Activated CD8-positive, alpha-beta T cell treated with anti-CD3 and anti-CD28 coated beads, Interleukin-2, amount 10 ng/mL, durations not matched to agents 7 days and 5 days (primary cell): ENCODE results near the gene FXYD3. TPM values are rescaled to one million over a fixed set of nuclear protein-coding genes. Genes with fewer than 3 reads are reported as not detected.

Experiments used
- ATAC-seq: fragments of 150-1000 bp; cut with Tn5 transposase; one replicate; pipeline ENCODE4 v1.10.0; 2021; ENCODE audit warnings: moderate library complexity
- CTCF ChIA-PET: fragments of 350-600 bp; sonication (Branson Sonifier 250); formaldehyde crosslinking; loops from one replicate; lab custom pipeline; 2021; ENCODE audit warnings: antibody characterized with exemption; lab: Charles Lee
- POLR2A ChIA-PET: fragments of 350-600 bp; sonication (Branson Sonifier 250); formaldehyde crosslinking; loops from one replicate; lab custom pipeline; 2021; ENCODE audit warnings: antibody characterized with exemption; lab: Charles Lee
- DNase-seq: peaks from one replicate; pipeline ENCODE4 v3.0.0-alpha.2; 2020
- H3K27ac Mint-ChIP-seq: one replicate; pipeline ENCODE4 v1.8.0; 2021; ENCODE audit warnings: mild to moderate bottlenecking, mixed read lengths
- H3K27me3 Mint-ChIP-seq: one replicate; pipeline ENCODE4 v1.8.0; 2021; ENCODE audit warnings: low read depth, mixed read lengths
- H3K36me3 Mint-ChIP-seq: one replicate; pipeline ENCODE4 v1.8.0; 2021; ENCODE audit warnings: low read depth, mixed read lengths
- H3K4me1 Mint-ChIP-seq: one replicate; pipeline ENCODE4 v1.8.0; 2021; ENCODE audit warnings: low read depth, mixed read lengths
- H3K4me3 Mint-ChIP-seq: one replicate; pipeline ENCODE4 v1.8.0; 2021; ENCODE audit warnings: mild to moderate bottlenecking, mixed read lengths
- H3K9me3 Mint-ChIP-seq: one replicate; pipeline ENCODE4 v1.8.0; 2022; ENCODE audit warnings: mixed read lengths; ENCODE audit not compliant: insufficient read depth
- total RNA-seq, 2 experiments: library from RNA; stranded (reverse); gene quantifications; one replicate each; pipeline ENCODE4 v1.2.3, GENCODE V29; 2021

FXYD3 gene
- total RNA-seq, 2 experiments from 2014 or later, result not detected

GRCh38 chr19:35088131-35088913, 27.3 kb upstream of the FXYD3 start:
- no peak for DNase-seq
- ATAC-seq, result no peak
- POLR2A ChIA-PET, result no interaction called here
- Mint-ChIP-seq H3K9me3 (no peaks in the 10 kb centered on the region), H3K4me3 (no peak overlapping the region), H3K4me1 (peaks cover 12% of the 10 kb centered on the region), H3K27ac (no peak overlapping the region), H3K36me3 (no peaks in the 10 kb centered on the region), H3K27me3 (no peaks in the 10 kb centered on the region)
- CTCF ChIA-PET, result interaction anchor here (3.4 kb wide), 1 partner anchor 21 kb away, joined by 14 read pairs; no protein-coding TSS in a partner anchor

- POLR2A ChIA-PET, result no interaction called here
- DNase-seq (no peak), ATAC-seq (no peak)
- H3K4me3 Mint-ChIP-seq, result no peak overlapping the region
- H3K9me3 Mint-ChIP-seq, result no peaks in the 10 kb centered on the region
- H3K4me1 Mint-ChIP-seq, result peaks cover 12% of the 10 kb centered on the region
- no peak overlapping the region for H3K27ac Mint-ChIP-seq
- H3K27me3 Mint-ChIP-seq, result no peaks in the 10 kb centered on the region
- CTCF ChIA-PET, result interaction anchor here (0.8 to 1.5 kb wide), 5 partner anchors 20 to 47 kb away, joined by 3 read pairs; no protein-coding TSS in a partner anchor
- no peaks in the 10 kb centered on the region for H3K36me3 Mint-ChIP-seq
These were observed 26.1 kb upstream of the FXYD3 start for GRCh38 chr19:35089554-35089953.

DNA sequence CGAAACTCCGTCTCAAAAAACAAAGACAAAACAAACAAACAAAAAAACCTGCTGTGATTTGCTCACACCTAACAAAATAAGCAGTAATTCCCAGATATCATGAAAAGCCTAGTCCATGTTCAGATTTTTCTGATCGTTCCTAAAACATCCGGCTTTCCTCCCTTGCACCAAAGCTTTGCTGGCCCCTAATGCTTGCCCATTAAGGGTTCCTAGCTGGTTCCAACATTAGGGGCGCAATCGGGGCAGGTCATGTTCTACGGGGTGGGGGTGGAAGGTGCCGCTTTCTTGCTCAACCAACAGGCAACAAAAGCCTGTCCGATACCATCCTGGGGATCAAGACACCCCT, 25.5 kb upstream of the FXYD3 start:
- Mint-ChIP-seq H3K9me3 (no peaks in the 10 kb centered on the region), H3K4me3 (no peak overlapping the region), H3K4me1 (peaks cover 12% of the 10 kb centered on the region), H3K27ac (no peak overlapping the region), H3K27me3 (no peaks in the 10 kb centered on the region), H3K36me3 (no peaks in the 10 kb centered on the region)
- no peak for ATAC-seq
- ChIA-PET CTCF (interaction anchor here (0.8 to 1.7 kb wide), 6 partner anchors 20 to 47 kb away, joined by 3 to 6 read pairs (median 3); no protein-coding TSS in a partner anchor), POLR2A (no interaction called here)
- DNase-seq, result no peak

GRCh38 chr19:35090506-35091214, 25.0 kb upstream of the FXYD3 start:
- POLR2A ChIA-PET, result no interaction called here
- ATAC-seq (peak; percentile 74), DNase-seq (peak; percentile 52)

GRCh38 chr19:35093430-35093829, 22.2 kb upstream of the FXYD3 start:
- no peak overlapping the region for H3K27ac Mint-ChIP-seq
- ChIA-PET POLR2A (no interaction called here), CTCF (interaction anchor here (1.4 to 2.2 kb wide), 3 partner anchors 21 to 49 kb away, joined by 3 to 9 read pairs (median 5); no protein-coding TSS in a partner anchor)
- no peaks in the 10 kb centered on the region for H3K27me3 Mint-ChIP-seq
- DNase-seq, result no peak
- peaks cover 4% of the 10 kb centered on the region for H3K4me1 Mint-ChIP-seq
- H3K9me3 Mint-ChIP-seq, result no peaks in the 10 kb centered on the region
- no peaks in the 10 kb centered on the region for H3K36me3 Mint-ChIP-seq
- ATAC-seq, result no peak
- H3K4me3 Mint-ChIP-seq, result no peak overlapping the region

More at GRCh38 chr19:35090506-35091214, 25.0 kb upstream of the FXYD3 start:
- Mint-ChIP-seq H3K4me1 (peaks cover 10% of the 10 kb centered on the region), H3K36me3 (no peaks in the 10 kb centered on the region), H3K4me3 (no peak overlapping the region), H3K27ac (no peak overlapping the region), H3K27me3 (no peaks in the 10 kb centered on the region), H3K9me3 (no peaks in the 10 kb centered on the region)
- CTCF ChIA-PET, result interaction anchor here (0.9 to 1.7 kb wide), 7 partner anchors 21 to 46 kb away, joined by 3 to 6 read pairs (median 3); no protein-coding TSS in a partner anchor

DNA sequence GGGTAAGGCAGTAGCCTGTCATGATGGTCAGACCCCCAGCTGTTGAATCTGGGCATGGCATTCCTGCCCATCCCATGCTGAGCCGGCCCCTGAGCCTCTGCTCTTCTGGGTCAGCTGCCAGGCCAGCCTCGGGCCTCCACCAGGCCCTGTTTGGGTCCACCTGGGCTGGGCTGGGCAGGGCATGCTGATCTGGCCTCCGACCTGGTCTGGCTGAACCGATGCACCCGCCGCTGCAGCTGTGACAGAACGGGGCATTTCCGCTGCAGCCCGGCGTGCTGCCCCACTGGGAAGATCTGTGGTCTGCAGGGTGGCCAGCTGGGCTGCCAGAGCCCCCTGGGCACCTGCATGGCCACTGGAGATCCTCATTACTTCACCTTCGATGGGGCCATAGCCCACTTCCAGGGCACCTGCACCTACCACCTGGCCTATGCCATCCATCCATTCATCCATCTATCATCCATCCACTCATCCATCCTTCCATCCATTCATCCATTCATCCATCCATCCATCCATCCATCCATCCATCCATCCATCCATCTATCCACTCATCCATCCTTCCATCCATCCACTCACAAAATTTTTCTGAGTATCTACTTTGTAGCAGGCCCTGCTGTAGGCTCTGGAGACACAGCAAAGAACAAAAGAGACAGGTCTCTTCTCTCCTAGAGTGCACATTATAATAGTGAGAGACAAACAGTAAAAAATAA, 21.5 kb upstream of the FXYD3 start:
- DNase-seq (no peak), ATAC-seq (no peak)
- no peak overlapping the region for H3K4me3 Mint-ChIP-seq
- no peaks in the 10 kb centered on the region for H3K36me3 Mint-ChIP-seq
- no peaks in the 10 kb centered on the region for H3K27me3 Mint-ChIP-seq
- ChIA-PET POLR2A (no interaction called here), CTCF (interaction anchor here (1.6 to 2.2 kb wide), 2 partner anchors 27 to 50 kb away, joined by 5 to 9 read pairs; no protein-coding TSS in a partner anchor)
- H3K4me1 Mint-ChIP-seq, result peaks cover 4% of the 10 kb centered on the region
- no peaks in the 10 kb centered on the region for H3K9me3 Mint-ChIP-seq
- no peak overlapping the region for H3K27ac Mint-ChIP-seq

DNA sequence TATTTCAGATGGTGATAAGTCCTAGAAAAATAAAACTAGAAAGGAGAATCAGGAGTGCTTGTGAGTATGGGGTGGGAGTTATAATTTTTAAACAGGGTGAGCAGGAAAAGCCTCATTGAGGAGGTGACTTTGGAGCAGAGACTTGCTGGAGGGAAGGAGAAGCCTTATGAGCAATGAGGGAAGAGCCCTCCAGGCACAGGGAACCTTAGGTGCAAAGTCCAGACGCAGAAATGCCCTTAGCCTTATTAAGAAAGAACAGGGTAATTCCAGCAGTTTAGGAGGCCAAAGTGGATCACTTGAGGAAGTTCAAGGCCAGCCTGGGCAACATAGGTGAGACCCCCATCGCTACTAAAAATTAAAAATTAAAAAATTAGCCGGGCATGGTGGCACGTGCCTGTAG, 21.0 kb upstream of the FXYD3 start:
- DNase-seq (no peak), ATAC-seq (no peak)
- ChIA-PET POLR2A (no interaction called here), CTCF (no interaction called here)
- H3K9me3 Mint-ChIP-seq, result no peaks in the 10 kb centered on the region
- H3K36me3 Mint-ChIP-seq, result no peaks in the 10 kb centered on the region
- H3K27ac Mint-ChIP-seq, result no peak overlapping the region
- H3K4me3 Mint-ChIP-seq, result no peak overlapping the region
- peaks cover 4% of the 10 kb centered on the region for H3K4me1 Mint-ChIP-seq
- no peaks in the 10 kb centered on the region for H3K27me3 Mint-ChIP-seq

- H3K9me3 Mint-ChIP-seq, result no peaks in the 10 kb centered on the region
- no peaks in the 10 kb centered on the region for H3K36me3 Mint-ChIP-seq
- CTCF ChIA-PET, result interaction anchor here (0.8 kb wide), 1 partner anchor 10 kb away, joined by 3 read pairs; no protein-coding TSS in a partner anchor
- ATAC-seq (no peak), DNase-seq (no peak)
- H3K4me1 Mint-ChIP-seq, result no peaks in the 10 kb centered on the region
- H3K4me3 Mint-ChIP-seq, result no peak overlapping the region
- H3K27me3 Mint-ChIP-seq, result no peaks in the 10 kb centered on the region
- POLR2A ChIA-PET, result no interaction called here
- no peak overlapping the region for H3K27ac Mint-ChIP-seq
These were observed 19.8 kb upstream of the FXYD3 start for GRCh38 chr19:35095667-35096368.

DNA sequence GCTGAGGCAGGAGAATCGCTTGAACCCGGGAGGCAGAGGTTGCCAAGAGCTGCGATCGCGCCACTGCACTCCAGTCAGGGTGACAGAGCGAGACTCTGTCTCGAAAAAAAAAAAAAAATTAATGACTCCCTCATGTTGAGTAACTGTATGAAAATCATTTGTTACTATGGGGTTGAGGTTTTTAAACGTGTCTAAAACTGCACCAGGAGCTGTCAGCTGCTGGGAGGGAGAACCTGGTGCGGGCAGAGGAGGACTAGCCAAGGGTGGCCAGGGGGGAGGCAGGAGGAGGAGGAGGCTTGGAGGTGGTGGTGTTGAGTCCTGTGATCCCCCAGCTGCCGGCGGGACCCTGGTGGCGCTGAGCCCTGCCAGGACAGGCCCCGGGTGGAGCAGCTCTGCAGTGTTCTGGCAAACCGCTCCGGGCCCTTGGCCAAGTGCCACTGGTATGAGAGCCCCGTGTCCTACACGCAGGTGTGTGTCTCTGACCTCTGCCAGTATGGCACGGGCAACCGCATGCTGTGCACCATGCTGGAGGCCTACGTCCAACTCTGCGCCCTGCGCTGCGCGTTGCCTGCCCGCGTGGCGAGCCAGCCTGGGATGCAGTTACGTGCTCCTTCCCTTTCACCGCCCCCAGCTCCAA, 17.1 kb upstream of the FXYD3 start:
- no peaks in the 10 kb centered on the region for H3K4me1 Mint-ChIP-seq
- ChIA-PET POLR2A (interaction anchor here (0.5 kb wide), 1 partner anchor 480 kb away, joined by 3 read pairs; no protein-coding TSS in a partner anchor), CTCF (no interaction called here)
- no peaks in the 10 kb centered on the region for H3K36me3 Mint-ChIP-seq
- H3K27ac Mint-ChIP-seq, result no peak overlapping the region
- no peak for DNase-seq
- no peaks in the 10 kb centered on the region for H3K9me3 Mint-ChIP-seq
- no peak for ATAC-seq
- no peaks in the 10 kb centered on the region for H3K27me3 Mint-ChIP-seq
- no peak overlapping the region for H3K4me3 Mint-ChIP-seq

GRCh38 chr19:35099155-35099896, 16.3 kb upstream of the FXYD3 start:
- H3K27me3 Mint-ChIP-seq, result no peaks in the 10 kb centered on the region
- no peaks in the 10 kb centered on the region for H3K36me3 Mint-ChIP-seq
- H3K4me3 Mint-ChIP-seq, result no peak overlapping the region
- no peak overlapping the region for H3K27ac Mint-ChIP-seq
- ATAC-seq, result no peak
- POLR2A ChIA-PET, result no interaction called here
- no peaks in the 10 kb centered on the region for H3K4me1 Mint-ChIP-seq
- CTCF ChIA-PET, result interaction anchor here (1.5 kb wide), 1 partner anchor 33 kb away, joined by 3 read pairs; no protein-coding TSS in a partner anchor
- DNase-seq, result no peak
- no peaks in the 10 kb centered on the region for H3K9me3 Mint-ChIP-seq
